Cortex of kidney (tissue), 1 donor: ENCODE results near the gene FAM153A.
"Not testable (repeated sequence)": the region's sequence is repeated elsewhere in the genome, so short reads cannot be mapped to it uniquely, and the experiment has no call there.

ENCODE experiments used
- DNase-seq: peaks from one replicate; lab custom pipeline; 2025; lab: John Stamatoyannopoulos, UW

Gene FAM153A

GRCh38 chr5:177782792-177783633 lies at the start of gene FAM153A:
FAM153A (minus strand) TSS chr5:177782899.
- not testable (repeated sequence) for DNase-seq

- DNase-seq: not testable (repeated sequence)
Observed at GRCh38 chr5:177832287-177832686, 49.6 kb upstream of the FAM153A start.

DNA sequence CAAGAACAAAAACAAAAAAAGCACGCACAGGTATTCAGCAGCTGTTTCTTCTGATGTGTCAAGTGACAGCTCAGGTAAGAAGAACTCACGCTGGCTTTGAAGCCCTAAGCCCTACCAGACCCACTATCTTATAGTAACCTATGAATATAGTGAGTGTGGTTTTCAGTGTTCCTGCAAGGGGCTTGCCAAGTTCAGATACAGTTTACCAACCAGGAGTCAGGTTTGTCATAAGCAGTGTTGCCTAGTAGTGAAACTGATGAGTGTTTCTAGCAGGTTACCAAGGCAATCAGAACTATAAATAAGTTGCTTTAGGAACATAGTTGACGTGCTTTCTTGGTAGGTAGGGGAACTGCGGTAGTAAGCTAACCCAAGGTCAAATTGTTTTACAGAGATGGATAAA lies 43.4 kb upstream of the FAM153A start:
- not testable (repeated sequence) for DNase-seq

- not testable (repeated sequence) for DNase-seq
Observed at GRCh38 chr5:177824776-177825175, 42.1 kb upstream of the FAM153A start.

DNA sequence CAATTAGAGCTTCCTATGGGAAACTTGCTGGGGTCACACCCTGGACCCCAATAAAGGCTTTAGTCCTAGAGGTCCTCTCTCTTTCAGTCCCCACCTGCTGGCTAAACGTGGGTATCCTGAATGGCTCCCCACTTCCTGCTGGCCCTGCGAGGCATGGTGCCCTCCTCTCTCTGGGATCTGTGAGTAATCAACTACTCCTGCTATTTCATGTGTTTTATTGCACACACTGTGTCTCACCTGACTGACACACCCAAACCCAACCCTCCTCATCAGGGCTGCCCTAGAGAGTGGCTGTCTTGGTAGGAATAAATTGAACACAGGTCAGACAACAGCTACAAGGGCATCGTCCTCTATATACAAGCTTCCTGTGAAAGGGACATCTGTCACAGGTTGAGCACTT lies 39.8 kb upstream of the FAM153A start:
- not testable (repeated sequence) for DNase-seq

- DNase-seq: not testable (repeated sequence)
Observed at GRCh38 chr5:177819664-177820063, 37.0 kb upstream of the FAM153A start.

DNA sequence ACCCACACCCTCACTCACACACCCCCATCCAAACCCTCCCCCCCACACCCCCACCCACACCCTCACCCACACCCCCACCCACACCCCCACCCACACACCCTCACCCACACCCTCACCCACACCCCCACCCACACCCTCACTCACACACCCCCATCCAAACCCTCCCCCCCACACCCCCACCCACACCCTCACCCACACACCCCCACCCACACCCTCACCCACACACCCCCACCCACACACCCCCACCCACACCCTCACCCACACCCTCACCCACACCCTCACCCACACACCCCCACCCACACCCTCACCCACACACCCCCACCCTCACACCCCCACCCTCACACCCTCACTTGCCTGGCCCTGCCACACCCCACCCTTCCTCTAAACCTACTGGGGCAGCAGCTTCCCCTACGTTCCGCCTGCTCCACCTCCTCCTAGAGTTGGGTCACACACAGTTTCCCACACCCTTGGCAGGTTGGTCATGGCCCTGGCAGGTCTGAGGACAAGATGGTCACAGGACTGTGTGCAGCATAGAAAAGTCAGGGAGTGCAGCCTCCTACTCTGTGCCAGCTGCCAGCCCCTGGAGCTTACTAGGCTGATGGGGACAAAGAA lies 30.2 kb upstream of the FAM153A start:
- DNase-seq: not testable (repeated sequence)

DNA sequence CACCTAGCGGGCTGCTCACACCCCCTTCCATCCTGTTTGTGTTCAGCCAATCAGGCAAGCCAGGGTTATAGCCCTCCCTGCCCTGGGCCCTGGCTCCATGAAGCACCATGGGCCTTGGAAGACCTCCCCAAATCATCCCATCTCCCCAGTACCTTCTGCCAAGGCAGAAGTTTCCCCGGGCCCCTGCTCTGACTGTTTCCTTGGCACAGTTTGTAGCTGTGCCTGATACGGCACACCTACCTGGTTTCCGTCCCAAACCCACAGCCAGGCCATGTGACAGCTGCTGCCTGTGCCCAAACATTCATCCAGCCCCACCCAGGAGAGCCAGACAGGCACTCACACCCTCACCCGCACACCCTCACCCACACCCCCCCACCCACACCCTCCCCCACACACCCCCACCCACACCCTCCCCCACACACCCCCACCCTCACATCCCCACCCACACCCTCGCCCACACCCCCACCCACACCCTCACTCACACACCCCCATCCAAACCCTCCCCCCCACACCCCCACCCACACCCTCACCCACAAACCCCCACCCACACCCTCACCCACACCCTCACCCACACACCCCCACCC lies 29.6 kb upstream of the FAM153A start:
- DNase-seq: not testable (repeated sequence)

GRCh38 chr5:177809209-177809913 lies 26.7 kb upstream of the FAM153A start:
- DNase-seq: not testable (repeated sequence)

GRCh38 chr5:177808420-177808819 lies 25.7 kb upstream of the FAM153A start:
- not testable (repeated sequence) for DNase-seq

DNA sequence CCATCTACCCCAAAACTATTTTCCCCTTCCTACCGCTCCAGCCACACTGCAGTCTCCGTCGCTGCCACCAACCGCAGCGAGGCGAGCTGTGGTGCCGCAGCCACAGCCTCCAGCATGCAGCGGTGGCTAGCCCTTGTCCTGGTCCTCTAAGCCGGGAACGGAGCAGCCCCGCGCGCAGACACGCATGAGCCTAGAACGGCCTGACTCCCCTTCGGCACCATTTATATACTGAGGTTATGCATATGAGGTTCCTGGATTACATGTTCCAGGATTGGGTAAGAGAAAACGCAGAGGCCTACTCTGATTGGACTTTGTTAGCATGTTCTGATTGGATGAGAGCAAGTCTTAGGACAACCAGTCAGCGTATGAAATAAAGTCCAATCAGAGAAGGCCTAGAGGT lies 24.6 kb upstream of the FAM153A start:
- DNase-seq: not testable (repeated sequence)

GRCh38 chr5:177801427-177801826 lies 18.7 kb upstream of the FAM153A start:
- DNase-seq: not testable (repeated sequence)

GRCh38 chr5:177798237-177798840 lies 15.6 kb upstream of the FAM153A start:
- not testable (repeated sequence) for DNase-seq

GRCh38 chr5:177793272-177793671 lies 10.6 kb upstream of the FAM153A start:
- DNase-seq: not testable (repeated sequence)

- DNase-seq: not testable (repeated sequence)
Observed at GRCh38 chr5:177791649-177792048, 8.9 kb upstream of the FAM153A start.

GRCh38 chr5:177782169-177782568 lies 530 bp downstream of the FAM153A start:
- DNase-seq: not testable (repeated sequence)

GRCh38 chr5:177771206-177771605 lies 11.5 kb downstream of the FAM153A start:
- DNase-seq: not testable (repeated sequence)

DNA sequence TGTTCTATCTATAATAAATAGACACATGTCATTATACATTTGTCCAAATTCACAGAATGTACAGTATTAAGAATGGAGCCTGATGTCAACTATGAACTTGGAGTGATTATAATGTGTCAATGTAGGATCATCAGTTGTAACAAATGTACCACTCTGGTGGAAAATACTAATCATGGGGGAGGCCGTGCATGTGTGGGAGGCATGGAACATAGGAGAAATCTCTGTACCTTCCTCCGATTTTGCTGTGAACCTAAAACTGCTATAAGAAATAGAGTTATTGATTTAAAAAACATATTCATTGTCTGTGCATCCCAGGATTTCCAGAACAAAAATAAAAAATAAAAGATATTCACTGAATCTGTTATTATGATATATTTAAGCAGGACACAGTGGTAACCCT lies 12.1 kb downstream of the FAM153A start:
- DNase-seq: not testable (repeated sequence)

GRCh38 chr5:177763737-177764508 lies 18.8 kb downstream of the FAM153A start:
- not testable (repeated sequence) for DNase-seq

DNA sequence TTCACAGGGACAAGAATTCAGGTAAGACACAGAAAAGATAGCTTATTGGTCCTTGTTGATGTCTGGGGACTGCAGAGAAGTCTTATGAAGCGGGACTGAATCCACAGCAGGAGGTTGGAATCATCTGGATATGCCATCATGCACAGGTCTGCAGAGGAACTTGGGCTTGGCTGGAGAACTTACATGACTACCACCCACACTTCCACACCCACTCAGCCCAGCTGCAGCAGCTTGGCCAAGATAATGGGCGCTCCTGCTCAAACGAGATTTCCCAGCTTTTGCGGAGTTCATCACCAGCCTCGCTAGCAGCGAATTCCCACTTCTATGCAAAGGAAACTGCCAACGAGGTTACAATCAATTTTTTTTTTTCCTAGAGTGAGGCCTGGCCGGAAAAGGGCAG lies 21.7 kb downstream of the FAM153A start:
- not testable (repeated sequence) for DNase-seq

DNA sequence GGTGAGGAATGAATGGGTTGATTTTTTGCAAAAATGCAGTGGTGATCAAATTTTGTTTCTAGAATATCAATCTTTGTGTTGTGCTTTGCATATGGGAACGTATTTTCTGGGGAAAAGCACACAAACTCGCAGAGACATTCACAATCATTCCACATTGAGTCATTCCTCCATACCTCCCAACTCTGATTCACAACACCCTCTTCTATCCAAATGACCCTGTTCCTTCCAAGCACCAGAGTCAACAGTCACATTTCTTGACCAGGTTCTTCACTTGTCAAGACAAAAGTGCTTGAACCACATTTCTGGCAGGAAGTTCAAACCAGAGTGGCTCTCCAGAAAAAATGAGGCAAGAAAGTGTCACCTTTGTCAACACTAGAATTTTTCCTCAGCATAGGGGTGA lies 35.3 kb downstream of the FAM153A start:
- DNase-seq: not testable (repeated sequence)
